ACHN (cell line): ENCODE measurements around the gene CHAD.

ENCODE experiments used
- DNase-seq: peaks from one replicate; pipeline ENCODE4 v3.0.0-alpha.2; 2015
- in situ Hi-C: cut with HindIII; loops from 2 replicates; pipeline ENCODE4 v1.10.0; 2017; ENCODE audit warnings: low sequenced_read_pairs, low pct_ligation_motif_present, low pct_unique_long_range_greater_than_20kb

The CHAD gene

DNA sequence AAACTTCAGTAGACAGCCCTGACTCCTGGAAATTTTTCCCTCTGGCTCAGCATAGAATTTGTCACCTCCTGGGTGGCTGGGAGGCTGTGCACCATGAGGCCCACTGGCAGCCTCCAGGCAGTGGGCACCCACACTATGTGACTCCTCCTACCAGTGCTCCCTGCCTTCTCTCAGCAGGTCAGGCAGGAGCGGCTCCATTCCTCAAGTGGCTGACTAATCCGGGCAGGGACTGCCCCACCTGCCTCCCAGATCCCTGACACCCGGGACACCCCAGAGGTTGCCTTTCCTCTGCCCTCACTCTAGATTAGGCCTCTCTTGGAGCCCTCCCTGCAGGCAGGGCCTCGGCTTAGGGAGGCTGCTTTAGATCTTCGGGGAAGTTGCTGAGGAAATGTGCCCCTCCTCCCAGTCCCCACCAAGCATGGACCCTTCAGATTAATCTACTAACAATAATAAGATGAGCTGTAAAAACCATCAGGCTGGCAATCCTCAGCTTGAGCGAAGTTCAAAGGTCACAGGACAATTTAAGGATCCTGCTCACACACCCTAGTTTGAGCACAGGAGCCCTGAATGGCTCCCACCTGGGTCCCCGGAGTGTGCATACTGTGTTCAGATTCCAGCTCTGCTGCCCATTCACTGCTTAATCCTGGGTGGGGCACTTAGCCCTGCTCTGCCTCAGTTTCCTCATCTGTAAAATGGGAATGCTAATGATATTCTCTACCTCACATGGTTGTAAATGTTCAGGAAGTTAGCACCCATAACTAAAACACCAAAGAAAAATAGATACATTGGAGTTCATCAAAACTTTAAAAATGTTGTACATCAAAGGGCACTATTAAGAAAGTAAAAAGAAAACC lies 29.6 kb upstream of the CHAD start:
- peak; percentile 49 for DNase-seq
- in situ Hi-C loops = no loop called here

GRCh38 chr17:50495918-50496317 lies 27.2 kb upstream of the CHAD start:
- in situ Hi-C loops = no loop called here
- DNase-seq = peak; percentile 21

GRCh38 chr17:50495217-50495823 lies 26.6 kb upstream of the CHAD start:
- in situ Hi-C loops = no loop called here
- DNase-seq = no peak

DNA sequence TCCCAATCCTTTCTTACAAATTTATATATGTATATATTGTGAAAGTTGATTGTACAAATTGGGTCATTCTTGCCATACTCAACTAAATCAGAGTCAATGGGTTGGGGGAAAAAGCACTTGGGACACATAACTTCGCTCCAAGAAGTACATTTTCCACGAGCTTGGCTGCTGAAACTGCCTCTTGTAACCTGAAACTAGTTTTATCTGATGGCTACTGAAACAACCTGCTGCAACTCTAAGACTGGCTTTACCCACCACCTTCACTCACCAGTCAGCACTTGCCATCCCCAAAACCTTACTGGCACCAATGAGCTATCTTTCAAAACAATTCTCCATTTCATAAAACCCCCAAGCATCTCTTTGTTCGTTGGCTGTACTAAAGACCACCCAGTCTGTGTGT lies 25.1 kb upstream of the CHAD start:
- in situ Hi-C loops = no loop called here
- DNase-seq = no peak

GRCh38 chr17:50492214-50492613 lies 23.5 kb upstream of the CHAD start:
- no peak for DNase-seq
- in situ Hi-C loops = no loop called here

DNA sequence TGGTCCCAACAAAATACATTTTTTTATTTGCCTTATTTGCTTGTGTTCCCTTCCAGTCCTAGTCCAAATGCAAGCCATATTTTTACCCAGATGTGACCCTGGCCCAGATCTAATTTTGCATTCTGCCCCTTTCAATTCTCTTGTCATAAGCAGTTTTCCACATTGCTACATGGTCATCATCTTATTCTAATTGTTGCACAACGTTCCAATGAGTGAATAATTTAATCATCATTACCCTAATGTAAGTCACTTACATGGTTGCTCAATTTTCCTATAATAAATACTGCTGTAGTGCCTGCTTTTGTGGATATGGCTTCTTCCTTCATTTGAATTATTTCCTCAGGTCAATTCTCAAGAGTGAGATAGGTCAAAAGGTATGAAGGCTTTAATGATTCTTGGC lies 22.8 kb upstream of the CHAD start:
- in situ Hi-C loops = no loop called here
- no peak for DNase-seq

GRCh38 chr17:50488880-50489279 lies 20.2 kb upstream of the CHAD start:
- in situ Hi-C loops = no loop called here
- DNase-seq = no peak

- DNase-seq = peak; percentile 51
- in situ Hi-C loops = no loop called here
Measured at GRCh38 chr17:50487213-50488096, 18.8 kb upstream of the CHAD start.

DNA sequence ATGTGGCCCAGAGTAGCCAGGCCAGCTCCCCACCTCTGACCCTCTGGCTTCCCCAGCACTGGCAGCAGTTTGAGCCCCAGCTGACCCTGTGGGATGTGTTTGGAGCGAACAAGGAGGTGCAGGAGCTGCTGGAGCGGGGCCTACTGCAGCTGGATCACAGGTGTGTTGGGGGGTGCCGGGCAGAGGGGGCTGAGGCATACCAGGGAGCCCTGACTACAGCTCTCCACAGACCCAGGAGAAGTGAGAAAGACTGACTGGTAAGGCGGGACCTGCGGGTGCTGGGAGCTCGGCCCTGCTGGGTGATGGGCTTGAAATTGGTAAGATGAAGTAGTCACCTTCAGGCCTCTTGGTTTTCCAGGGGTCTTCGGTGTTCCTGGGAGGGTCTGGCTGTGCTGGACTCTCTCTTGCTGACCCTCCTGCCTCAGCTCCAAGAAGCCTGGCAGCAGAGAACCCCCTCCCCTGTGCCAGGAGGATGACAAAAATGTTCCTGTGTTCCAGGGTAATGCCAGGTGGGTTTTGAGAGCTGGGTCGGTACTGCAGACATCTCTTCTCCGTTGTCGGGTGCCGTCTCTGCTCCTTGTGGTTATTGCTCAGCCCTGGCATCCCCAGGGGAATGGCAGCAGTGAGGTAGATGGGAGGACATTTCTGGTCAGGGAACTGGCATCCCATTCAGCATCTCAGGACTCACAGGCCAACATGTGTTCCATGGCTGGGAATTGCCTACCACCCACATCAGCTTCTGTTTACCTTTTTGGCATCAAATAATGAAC lies 15.9 kb upstream of the CHAD start:
- DNase-seq = no peak
- in situ Hi-C loops = no loop called here

DNA sequence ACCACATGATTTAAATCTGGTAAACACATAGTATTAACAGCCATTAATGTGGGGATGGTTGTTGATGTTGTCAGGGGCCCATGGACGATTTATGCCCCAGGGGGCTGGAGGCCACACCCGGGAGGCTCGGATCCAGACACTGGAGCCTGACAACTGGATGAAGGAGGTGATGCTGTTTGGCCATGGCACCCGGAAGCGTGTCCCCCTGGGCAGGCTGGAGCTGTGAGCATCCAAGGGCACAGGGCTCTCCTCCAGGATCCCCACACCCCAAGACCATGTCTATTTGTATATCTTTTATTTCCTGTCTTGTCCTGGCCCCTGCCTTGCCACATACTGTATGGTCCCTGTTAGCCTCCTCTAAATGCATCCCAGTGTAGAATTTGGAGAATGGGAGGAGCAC lies 14.6 kb upstream of the CHAD start:
- in situ Hi-C loops = no loop called here
- DNase-seq = no peak

DNA sequence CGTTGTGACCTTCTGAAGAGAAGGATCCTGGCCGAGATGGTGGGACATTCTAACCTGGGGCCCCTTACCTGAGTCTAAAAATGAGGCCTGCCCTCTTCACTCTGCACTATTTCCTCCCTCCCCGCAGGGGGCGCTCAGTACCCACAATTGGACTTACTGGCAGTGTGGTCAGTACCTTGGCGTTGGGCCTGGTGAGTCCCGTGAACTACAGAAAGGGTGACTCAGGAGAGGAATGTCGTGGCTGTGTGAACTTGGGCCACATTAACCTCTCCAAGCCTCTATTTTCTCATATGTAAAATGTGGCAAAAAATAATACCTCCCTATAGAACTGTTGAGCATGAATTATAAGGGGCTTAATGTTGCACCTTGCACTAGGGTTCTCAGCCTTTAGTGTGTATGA lies 13.8 kb upstream of the CHAD start:
- in situ Hi-C loops = no loop called here
- peak; percentile 98 for DNase-seq

GRCh38 chr17:50482110-50482509 lies 13.4 kb upstream of the CHAD start:
- no peak for DNase-seq
- in situ Hi-C loops = no loop called here

GRCh38 chr17:50481648-50482047 lies 13.0 kb upstream of the CHAD start:
- DNase-seq = no peak
- in situ Hi-C loops = no loop called here

DNA sequence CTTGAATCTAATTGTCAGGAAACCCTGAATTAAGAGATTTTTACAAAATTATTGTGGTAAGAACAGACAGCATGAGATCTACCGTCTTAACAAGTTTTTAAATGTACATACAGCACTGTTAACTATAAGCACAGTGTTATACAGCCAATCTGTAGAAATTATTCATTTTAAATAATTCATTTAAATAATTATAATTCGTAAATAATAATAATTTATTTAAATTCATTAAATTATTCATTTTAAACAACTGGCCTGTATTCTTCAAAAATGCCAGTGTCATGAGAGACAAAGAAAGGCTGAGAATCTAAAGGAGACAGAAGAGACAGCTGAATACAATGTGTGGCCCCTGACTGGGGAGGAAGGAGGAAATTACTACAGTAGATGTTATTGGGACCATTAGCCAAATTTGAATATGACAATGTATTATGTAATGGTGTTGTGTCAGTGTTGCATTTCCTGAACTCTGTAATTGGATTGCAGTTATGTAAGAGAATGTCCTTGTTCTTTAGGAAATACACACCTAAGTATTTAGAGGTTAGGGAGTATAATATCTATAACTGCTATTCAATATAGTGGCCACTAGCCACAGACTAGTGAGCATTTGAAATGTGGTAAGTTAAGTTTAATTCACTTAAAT lies 12.3 kb upstream of the CHAD start:
- no peak for DNase-seq
- in situ Hi-C loops = no loop called here

DNA sequence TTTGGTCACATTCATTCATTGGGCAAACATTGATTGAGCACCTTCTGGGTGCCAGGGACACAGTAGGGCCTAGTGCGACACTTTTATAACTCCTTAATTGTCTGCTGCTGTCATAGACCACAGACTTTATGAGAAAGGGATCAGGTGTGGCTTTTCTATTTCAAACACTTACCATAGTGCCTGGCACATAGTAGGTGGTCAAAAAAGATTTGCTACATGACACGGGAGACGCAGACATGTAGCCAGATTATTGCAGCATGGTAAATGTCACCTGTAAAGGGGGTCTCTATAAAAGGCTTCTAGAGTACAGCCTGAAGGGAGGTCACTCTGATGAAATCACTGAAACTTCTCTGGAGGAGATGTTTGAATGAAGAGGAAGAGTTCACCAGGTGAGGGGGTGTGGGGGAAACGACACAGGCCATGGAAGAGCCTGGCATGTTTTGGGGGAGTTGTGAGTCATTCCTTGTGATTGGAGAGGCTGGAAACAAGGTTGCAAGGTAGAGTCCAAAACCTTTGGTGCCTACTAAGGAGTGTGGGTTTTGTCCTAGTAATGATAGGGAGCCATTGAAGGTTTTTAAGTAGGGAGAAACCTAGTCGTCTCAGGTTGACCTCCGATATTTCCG lies 11.6 kb upstream of the CHAD start:
- no peak for DNase-seq

GRCh38 chr17:50479522-50480141 lies 11.0 kb upstream of the CHAD start:
- in situ Hi-C loops = no loop called here
- peak; percentile 90 for DNase-seq

More for the DNA sequence above, 11.6 kb upstream of the CHAD start:
- in situ Hi-C loops = no loop called here
